DND-41 (cell line): ENCODE measurements around the gene SARM1.

ENCODE experiments used
- EZH2 ChIP-seq: IDR thresholded peaks from 3 replicates; pipeline ENCODE4 v1.6.1; 2012; ENCODE audit warnings: borderline replicate concordance, low read depth, mild to moderate bottlenecking, moderate library complexity, low read length, inconsistent platforms; ENCODE audit not compliant: severe bottlenecking
- TF ChIP-seq, protein P1 (sequence below): IDR thresholded peaks from 2 replicates; pipeline ENCODE4 v1.5.1; 2012; ENCODE audit warnings: borderline replicate concordance, low read length, moderate library complexity, mild to moderate bottlenecking; ENCODE audit not compliant: poor library complexity, severe bottlenecking; ENCODE audit errors: extremely low read depth

DNA sequence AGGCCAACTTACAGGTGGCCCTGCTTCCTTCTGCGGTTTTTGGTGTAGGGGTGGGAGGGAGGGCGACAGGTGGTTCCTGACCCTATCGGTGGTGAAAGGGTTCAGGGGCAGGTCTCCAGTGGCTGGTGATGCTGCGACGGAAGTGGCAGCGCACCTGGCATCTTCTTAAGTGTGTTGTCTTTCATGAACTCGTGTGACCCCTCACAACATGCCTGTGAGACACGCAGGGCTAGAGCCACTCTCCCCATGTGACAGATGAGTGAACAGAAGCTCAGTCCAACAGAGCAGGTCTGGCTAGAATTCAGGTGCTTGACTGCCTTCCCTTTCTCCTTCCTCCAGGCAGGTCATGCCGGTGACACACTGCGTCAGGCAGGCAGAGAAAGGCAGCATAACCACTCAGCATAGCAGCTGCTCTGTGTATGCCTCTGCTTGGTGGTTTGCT, 28.0 kb upstream of the SARM1 start:
- TF ChIP-seq, protein P1, sequence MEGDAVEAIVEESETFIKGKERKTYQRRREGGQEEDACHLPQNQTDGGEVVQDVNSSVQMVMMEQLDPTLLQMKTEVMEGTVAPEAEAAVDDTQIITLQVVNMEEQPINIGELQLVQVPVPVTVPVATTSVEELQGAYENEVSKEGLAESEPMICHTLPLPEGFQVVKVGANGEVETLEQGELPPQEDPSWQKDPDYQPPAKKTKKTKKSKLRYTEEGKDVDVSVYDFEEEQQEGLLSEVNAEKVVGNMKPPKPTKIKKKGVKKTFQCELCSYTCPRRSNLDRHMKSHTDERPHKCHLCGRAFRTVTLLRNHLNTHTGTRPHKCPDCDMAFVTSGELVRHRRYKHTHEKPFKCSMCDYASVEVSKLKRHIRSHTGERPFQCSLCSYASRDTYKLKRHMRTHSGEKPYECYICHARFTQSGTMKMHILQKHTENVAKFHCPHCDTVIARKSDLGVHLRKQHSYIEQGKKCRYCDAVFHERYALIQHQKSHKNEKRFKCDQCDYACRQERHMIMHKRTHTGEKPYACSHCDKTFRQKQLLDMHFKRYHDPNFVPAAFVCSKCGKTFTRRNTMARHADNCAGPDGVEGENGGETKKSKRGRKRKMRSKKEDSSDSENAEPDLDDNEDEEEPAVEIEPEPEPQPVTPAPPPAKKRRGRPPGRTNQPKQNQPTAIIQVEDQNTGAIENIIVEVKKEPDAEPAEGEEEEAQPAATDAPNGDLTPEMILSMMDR, result no peak
- no peak for TF ChIP-seq EZH2
